ENCODE measurements around the gene ZNF473. TPM values are rescaled to one million over a fixed set of nuclear protein-coding genes. Genes with fewer than 3 reads are reported as not detected.

ZNF473 gene
- 18.9 and 19.0 TPM in 2 replicates for total RNA-seq (2021)
- long read RNA-seq, full-length matches to known transcripts: 100 of 114 reads
- long read RNA-seq, partial matches to known transcripts: 8 of 114 reads
- long read RNA-seq, other reads (novel, unspliced or antisense): 6 of 114 reads

DNA sequence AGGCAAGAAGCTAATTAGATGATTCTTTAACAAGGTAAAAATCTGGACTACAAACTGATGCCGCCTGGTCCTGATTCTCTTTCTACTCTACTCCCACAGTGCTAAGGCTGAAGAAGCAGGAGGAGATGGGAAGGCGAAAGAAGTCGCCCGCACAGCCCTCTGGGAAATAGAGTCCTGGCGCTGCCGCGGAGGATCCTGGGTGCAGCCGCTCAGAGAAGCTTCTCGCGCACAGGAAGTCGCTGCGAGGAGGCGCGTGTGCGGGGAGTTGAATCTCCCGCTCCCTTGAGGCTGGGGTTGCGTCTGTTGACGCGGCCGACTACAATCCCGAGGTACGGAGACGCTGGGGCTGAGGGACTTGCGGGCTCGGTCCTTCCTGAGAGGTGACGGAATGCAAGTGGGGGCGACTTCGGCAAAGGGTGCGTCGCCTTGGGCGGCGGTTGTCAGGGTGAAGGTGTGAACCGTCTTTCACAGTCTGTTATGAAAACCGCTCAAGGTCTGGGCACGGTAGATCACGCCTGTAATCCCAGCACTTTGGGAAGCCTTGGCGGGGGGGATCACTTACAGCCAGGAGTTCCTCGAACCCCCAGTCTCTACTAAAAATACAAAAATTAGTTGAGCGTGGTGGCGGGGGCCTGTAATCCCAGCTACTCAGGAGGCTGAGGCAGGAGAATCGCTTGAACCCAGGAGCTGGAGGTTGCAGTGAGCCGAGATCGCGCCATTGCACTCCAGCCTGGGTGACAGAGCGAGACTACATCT is at the start of gene ZNF473:
Gene ZNF473, plus strand, starts transcription at position 212 of the 756 bp plus-strand sequence. CDS start 5,078 bp downstream, outside the sequence.
- Histone ChIP-seq H3T11ph (ENCODE audit: low read length) (no peak within 1 kb of the TSS), H2BK15ac (ENCODE audit: low read depth, low read length) (no peak within 1 kb of the TSS), H3K23me2 (ENCODE audit: insufficient read length, low read depth, low read length, poor library complexity, severe bottlenecking) (peaks cover 7% of the 10 kb centered on the region), H3K56ac (ENCODE audit: insufficient read length, low read depth, low read length) (no peak within 1 kb of the TSS), H4K91ac (ENCODE audit: insufficient read length, low read depth, low read length) (no peak within 1 kb of the TSS), H3K9me3 (ENCODE audit: control insufficient read depth, low read depth, low read length) (no peaks in the 10 kb centered on the region), H4K8ac (replicated peaks; ENCODE audit: insufficient read length, low read depth, low read length) (no peak within 1 kb of the TSS), H3K18ac (ENCODE audit: insufficient read length, low read depth, low read length) (peak within 1 kb of the TSS; percentile 74), H2AFZ (ENCODE audit: low read length) (peak within 1 kb of the TSS; percentile 93), H2BK12ac (ENCODE audit: insufficient read length, low read depth, low read length) (no peak within 1 kb of the TSS), H4K20me1 (ENCODE audit: control insufficient read depth, insufficient read depth, insufficient read length) (no peaks in the 10 kb centered on the region), H3K27ac (ENCODE audit: insufficient read length, low read depth, low read length) (no peak within 1 kb of the TSS), H2BK120ac (ENCODE audit: low read depth, low read length, poor library complexity, severe bottlenecking) (no peak within 1 kb of the TSS), H4K5ac (ENCODE audit: insufficient read length, low read depth, low read length) (no peak within 1 kb of the TSS), H3K23ac (ENCODE audit: insufficient read length, low read depth, low read length) (no peak within 1 kb of the TSS), H3K79me1 (ENCODE audit: insufficient read depth, low read depth, low read length, poor library complexity, severe bottlenecking) (peaks cover 7% of the 10 kb centered on the region), H3K4me2 (ENCODE audit: insufficient read depth, insufficient read length, low read length) (peak within 1 kb of the TSS; percentile 97), H3K4ac (ENCODE audit: low read depth, low read length) (no peak within 1 kb of the TSS), H3K4me1 (ENCODE audit: insufficient read depth, low read length) (peaks cover 3% of the 10 kb centered on the region; the same call in 1 of the 2 replicates), H3K27me3 (ENCODE audit: insufficient read depth, low read length) (no peaks in the 10 kb centered on the region), H2BK20ac (ENCODE audit: low read depth, low read length, poor library complexity, severe bottlenecking) (no peak within 1 kb of the TSS), H2BK5ac (ENCODE audit: insufficient read length, low read length) (no peak within 1 kb of the TSS), H3K9ac (ENCODE audit: extremely low read depth, insufficient read length, low read length) (peak within 1 kb of the TSS; percentile 81), H3K79me2 (ENCODE audit: insufficient read depth, low read length) (peaks cover 2% of the 10 kb centered on the region; the same call in 1 of the 2 replicates), H2AK5ac (ENCODE audit: insufficient read length, low read length) (no peak within 1 kb of the TSS), H3K14ac (ENCODE audit: insufficient read depth, low read length) (peak within 1 kb of the TSS; percentile 86; the same call in 1 of the 2 replicates)
- no CpG with 5 or more reads among the region's 45 CpGs for WGBS (ENCODE audit: extremely low coverage, insufficient read length, low lambda C conversion rate)
- DNase-seq: peak; percentile 96
- no peak for TF ChIP-seq CTCF (conservative IDR thresholded peaks at IDR 0.05)
- Mint-ChIP-seq H3K4me1 (peaks cover 12 to 16% of the 10 kb centered on the region in 2 experiments), H3K27me3 (ENCODE audit: low read depth) (peaks cover 5% of the 10 kb centered on the region), H3K9me3 (peaks cover 2 to 11% of the 10 kb centered on the region in 2 experiments; a peak in 4 of 5 replicates), H3K36me3 (ENCODE audit: insufficient read depth in 1 of 3, low read depth in 3 of 3) (peaks cover 4 to 25% (median 15%) of the 10 kb centered on the region in 3 experiments), H3K4me3 (peak within 1 kb of the TSS; percentile 97 to 99), H3K27ac (peak within 1 kb of the TSS; percentile 95 to 100 (median 95))
